ENCODE measurements around the gene YBX3.

YBX3 gene

GRCh38 chr12:10668526-10668925 lies 54.6 kb downstream of the YBX3 start:
- no peak for DNase-seq

- no peak for DNase-seq
Measured at GRCh38 chr12:10667581-10667980, 55.5 kb downstream of the YBX3 start.

GRCh38 chr12:10664499-10664898 lies 58.6 kb downstream of the YBX3 start:
- DNase-seq: no peak

DNA sequence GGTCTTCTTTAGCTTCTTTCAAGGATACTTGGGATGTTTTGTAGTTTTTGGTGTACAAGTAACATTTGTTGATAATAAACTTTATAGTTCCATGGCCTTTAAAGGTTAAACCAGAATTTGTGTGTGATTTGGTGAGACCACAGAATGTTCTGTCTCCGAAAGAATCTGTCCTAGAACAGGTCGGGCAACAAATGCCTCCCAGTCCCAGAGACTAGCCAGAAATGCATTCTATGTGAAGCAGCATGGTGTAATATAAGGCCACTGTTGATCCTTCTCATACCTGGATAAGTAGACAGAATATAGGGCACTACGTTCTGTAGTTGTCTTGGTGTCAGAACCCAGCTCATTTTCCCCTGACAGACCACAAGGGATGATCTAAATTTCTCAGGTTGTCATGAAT lies 59.3 kb downstream of the YBX3 start:
- no peak for DNase-seq

DNA sequence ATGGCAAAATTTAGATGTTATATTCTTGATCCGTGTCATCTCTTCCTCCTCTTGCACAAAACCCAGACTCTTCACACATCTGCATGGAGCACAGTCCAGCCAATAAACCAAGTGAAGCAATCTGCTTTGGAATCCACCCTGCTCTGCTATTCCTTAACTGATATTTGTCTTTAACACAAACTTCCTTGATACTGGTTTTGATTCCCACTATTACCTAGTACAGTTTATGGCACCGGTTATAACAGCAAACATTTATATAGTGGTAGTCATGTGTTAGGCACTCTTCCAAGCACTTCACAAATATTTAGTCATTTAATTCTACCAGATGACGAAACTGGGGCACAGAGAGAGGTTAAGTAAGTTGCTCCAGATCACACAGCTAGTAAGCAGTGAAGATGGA lies 61.8 kb downstream of the YBX3 start:
- no peak for DNase-seq

DNA sequence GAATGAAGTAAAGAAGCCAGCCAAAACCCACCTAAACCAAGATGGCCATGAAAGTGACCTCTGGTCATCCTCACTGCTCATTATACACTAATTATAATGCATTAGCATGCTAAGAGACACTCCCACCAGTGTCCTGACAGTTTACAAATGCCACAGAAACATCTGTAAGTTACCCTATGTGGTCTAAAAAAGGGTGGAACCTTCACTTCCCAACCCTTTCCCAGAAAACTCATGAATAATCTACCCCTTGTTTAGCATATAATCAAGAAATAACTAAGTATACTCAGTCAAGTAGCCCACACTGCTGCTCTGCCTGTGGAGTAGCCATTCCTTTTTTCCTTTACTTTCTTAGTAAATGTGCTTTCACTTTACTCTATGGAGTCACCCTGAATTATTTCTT lies 69.1 kb downstream of the YBX3 start:
- DNase-seq: no peak

DNA sequence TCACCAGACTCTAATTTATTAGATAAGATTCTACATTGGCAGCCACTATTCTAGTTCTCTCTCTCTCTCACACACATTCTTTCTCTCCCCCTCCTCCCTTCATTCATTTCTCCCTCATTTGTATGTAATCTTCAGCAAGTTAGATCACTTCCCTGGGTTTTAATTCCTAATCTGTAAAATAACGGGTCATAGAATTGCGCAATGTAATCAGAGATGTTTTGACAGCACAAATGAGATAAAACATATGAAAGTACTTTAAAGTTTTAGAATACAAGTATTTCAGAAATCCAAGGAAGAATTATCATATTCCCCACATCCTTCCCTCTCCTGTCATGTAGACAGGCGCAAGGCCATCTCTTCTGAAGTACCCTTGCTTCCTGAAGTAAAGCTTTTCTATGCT lies 70.9 kb downstream of the YBX3 start:
- DNase-seq: no peak

All from NCI-H1930 (cell line).